Thymus (tissue), 11 donors: Measurements from ENCODE around the gene TANGO6. TPM values are rescaled to one million over a fixed set of nuclear protein-coding genes. Genes with fewer than 3 reads are reported as not detected.

Source experiments
- DNase-seq, 9 donors: peaks; one replicate each; pipeline ENCODE4 v3.0.0-alpha.2; 2013; ENCODE audit warnings: low spot score in 9 of 9, low read depth in 6 of 9, missing footprints in 1 of 9
- H3K27ac ChIP-seq, 2 donors: one replicate each; pipeline ENCODE4 v1.5.1; 2013; ENCODE audit warnings: control low read depth in 1 of 2, low read depth in 1 of 2, low read length in 1 of 2, mild to moderate bottlenecking in 1 of 2, moderate library complexity in 1 of 2
- H3K27me3 ChIP-seq, 2 donors: one replicate each; pipeline ENCODE4 v1.5.1; 2013; ENCODE audit warnings: low read length in 1 of 2; ENCODE audit not compliant: control insufficient read depth in 2 of 2, insufficient read depth in 1 of 2
- H3K36me3 ChIP-seq, 2 donors: one replicate each; pipeline ENCODE4 v1.5.1; 2013; ENCODE audit warnings: low read length in 1 of 2, mild to moderate bottlenecking in 1 of 2, moderate library complexity in 1 of 2; ENCODE audit not compliant: control insufficient read depth in 2 of 2, insufficient read depth in 2 of 2
- H3K4me1 ChIP-seq, 2 donors: one replicate each; pipeline ENCODE4 v1.5.1; 2013; ENCODE audit warnings: low read length in 2 of 2; ENCODE audit not compliant: control insufficient read depth in 2 of 2, insufficient read depth in 2 of 2
- H3K4me3 ChIP-seq, 2 donors: one replicate each; pipeline ENCODE4 v1.5.1; 2013; ENCODE audit warnings: low read length in 2 of 2, control low read depth in 1 of 2, mild to moderate bottlenecking in 1 of 2
- H3K9me3 ChIP-seq, 2 donors: one replicate each; pipeline ENCODE4 v1.5.1; 2013; ENCODE audit warnings: low read length in 1 of 2, mild to moderate bottlenecking in 1 of 2; ENCODE audit not compliant: control insufficient read depth in 2 of 2, insufficient read depth in 1 of 2
- WGBS: extraction: QIAGEN DNeasy Blood & Tissue Kit; methylation state at CpG from one replicate; pipeline ENCODE4 v1.1.7; 2013; 5-methylcytosine and 5-hydroxymethylcytosine counted together
- polyA plus RNA-seq: library from polyadenylated mRNA; stranded (reverse); fragments of 200-250 nt; gene quantifications from one replicate; pipeline ENCODE4 v1.2.3, GENCODE V29; 2013
- total RNA-seq: library from RNA; stranded (reverse); fragments of 120-200 nt; gene quantifications from one replicate; pipeline ENCODE4 v1.2.4, GENCODE V29; 2013
- donor health status: healthy.

The TANGO6 gene
- total and polyA plus RNA-seq, 2 donors: 3.2 to 9.1 TPM

DNA sequence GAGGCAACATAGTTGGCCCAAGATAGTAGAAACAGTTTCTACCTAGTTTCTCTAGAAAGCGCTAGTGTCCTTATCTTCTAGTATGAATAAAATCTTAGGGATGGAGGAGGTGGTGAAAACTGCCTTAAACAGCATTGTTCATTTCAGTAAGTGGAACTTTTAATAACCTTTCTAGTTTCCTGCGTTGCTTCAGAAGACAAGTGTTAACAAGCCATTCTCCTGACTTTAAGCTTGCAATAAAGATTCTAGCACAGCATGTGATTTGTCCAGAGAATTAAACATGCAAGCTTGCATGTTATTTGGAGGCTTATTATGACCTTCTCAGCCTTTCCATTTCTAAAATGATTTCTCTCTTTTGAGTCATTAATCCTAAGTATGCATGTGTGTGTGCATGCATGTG lies 72.3 kb downstream of the TANGO6 start:
- H3K4me3 ChIP-seq: no peak overlapping the region
- 96% methylated on average over 2 of the region's 2 CpGs for WGBS
- no peaks in the 10 kb centered on the region for H3K9me3 ChIP-seq
- peaks cover 2 to 7% of the 10 kb centered on the region in 2 donors for H3K36me3 ChIP-seq
- no peaks in the 10 kb centered on the region for H3K27me3 ChIP-seq
- H3K4me1 ChIP-seq: no peaks in the 10 kb centered on the region
- no peak overlapping the region for H3K27ac ChIP-seq
- no peak for DNase-seq

DNA sequence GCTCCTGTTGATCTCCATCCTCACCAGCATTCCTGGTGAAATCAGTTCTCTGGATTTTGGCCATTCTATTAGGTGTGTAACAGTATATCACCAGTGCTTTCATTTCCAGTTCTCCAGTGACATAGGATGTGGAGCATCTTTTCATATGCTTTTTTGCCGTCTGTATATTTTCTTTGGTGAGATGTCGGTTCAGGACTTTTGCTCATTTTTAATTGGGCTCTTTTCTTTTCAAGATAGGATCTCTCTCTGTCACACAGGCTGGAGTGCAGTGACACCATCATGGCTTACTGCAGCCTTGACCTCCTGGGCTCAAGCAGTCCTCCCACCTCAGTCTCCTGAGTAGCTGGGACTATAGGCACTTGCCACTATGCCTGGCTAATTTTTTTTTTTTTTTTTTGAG lies 74.2 kb downstream of the TANGO6 start:
- Histone ChIP-seq H3K36me3 (peaks cover 2 to 6% of the 10 kb centered on the region in 2 donors), H3K27ac (no peak overlapping the region), H3K4me1 (no peaks in the 10 kb centered on the region), H3K27me3 (no peaks in the 10 kb centered on the region), H3K4me3 (no peak overlapping the region), H3K9me3 (no peaks in the 10 kb centered on the region)
- 98% methylated on average over 2 of the region's 2 CpGs for WGBS
- no peak for DNase-seq

DNA sequence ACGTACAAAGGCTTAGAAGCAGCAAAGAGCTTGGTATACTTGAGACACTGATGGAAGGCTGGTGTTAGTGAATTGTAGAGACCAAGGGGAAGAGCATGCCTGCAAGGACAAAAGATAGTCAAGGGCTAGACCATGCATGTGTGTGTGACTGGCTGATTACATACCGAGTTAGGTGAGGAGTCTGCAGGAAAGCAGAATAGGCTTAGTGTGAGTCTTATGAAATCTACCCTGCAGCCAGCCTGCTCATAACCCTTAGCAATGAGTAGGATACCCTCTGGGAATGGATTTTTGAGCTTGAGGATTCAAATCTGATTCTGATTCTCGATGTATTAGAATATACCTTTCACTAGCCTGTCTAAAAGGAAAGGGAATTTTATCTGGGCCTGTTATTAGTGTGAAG lies 77.0 kb downstream of the TANGO6 start:
- H3K4me3 ChIP-seq: no peak overlapping the region
- H3K27ac ChIP-seq: no peak overlapping the region
- no peaks in the 10 kb centered on the region for H3K27me3 ChIP-seq
- no peak for DNase-seq
- no peaks in the 10 kb centered on the region for H3K4me1 ChIP-seq
- WGBS: 96% methylated on average over 3 of the region's 3 CpGs
- H3K9me3 ChIP-seq: no peaks in the 10 kb centered on the region
- H3K36me3 ChIP-seq: peaks cover 2 to 4% of the 10 kb centered on the region in 2 donors

DNA sequence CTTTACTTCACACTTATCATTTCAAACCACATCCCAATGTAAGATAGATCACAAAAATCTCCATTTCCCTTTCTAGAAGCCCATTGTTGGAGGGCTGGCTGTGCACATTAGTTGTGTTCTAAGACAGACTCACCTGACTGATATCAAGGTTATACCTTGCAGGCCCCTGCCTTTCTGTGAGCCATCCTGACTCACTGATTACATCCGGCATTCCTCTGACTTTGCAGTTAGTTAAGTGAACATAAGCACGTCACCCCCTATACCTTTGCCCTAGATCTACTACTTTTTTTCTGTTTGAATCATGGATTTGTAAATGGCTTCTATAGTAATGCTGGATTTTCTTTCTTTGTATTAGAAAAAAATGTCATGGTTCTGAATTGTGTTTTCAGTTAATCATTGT lies 78.3 kb downstream of the TANGO6 start:
- no peak overlapping the region for H3K27ac ChIP-seq
- H3K9me3 ChIP-seq: no peaks in the 10 kb centered on the region
- no peaks in the 10 kb centered on the region for H3K27me3 ChIP-seq
- peaks cover 2 to 4% of the 10 kb centered on the region in 2 donors for H3K36me3 ChIP-seq
- no peaks in the 10 kb centered on the region for H3K4me1 ChIP-seq
- no peak for DNase-seq
- H3K4me3 ChIP-seq: no peak overlapping the region
- over 99% methylated on average over 2 of the region's 2 CpGs for WGBS

DNA sequence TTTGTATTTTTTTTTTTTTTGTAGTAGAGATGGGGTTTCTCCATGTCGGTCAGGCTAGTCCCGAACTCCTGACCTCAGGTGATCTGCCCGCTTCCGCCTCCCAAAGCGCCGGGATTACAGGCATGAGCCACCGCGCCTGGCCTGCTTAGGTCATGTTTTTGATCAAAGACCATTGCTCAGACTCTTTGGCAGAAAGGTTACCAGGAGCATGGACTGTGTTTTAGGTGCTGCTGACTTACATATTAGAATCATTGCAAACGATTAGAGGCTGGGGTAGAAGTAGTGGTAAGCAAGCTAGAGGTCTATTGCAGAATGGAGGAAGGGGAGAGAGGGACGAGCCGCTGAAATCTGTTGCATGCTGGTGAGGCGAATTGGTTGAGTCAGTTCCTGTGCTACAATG lies 79.8 kb downstream of the TANGO6 start:
- Histone ChIP-seq H3K4me3 (no peak overlapping the region), H3K27ac (no peak overlapping the region), H3K9me3 (no peaks in the 10 kb centered on the region), H3K4me1 (no peaks in the 10 kb centered on the region), H3K27me3 (no peaks in the 10 kb centered on the region), H3K36me3 (peaks cover 10 to 12% of the 10 kb centered on the region in 2 donors)
- 98% methylated on average over 12 of the region's 12 CpGs for WGBS
- DNase-seq: no peak

DNA sequence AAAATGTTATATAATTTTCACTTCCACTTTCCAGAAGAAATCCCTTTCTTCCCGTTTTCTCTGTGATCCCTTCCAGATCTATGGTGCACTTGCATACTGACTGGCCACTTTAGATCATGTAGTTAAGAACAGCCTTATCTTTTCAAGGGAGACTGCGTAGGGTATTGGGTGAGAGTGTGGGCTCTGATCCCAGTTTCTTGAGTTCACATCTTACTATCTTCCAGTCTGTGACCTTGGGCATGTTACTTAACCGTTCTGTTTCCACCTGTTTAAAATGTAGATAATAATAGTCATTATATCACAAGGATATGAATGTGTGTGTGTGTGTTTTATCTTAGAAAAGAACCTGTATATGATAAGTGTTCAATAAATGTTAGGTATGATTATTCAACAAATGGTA lies 83.7 kb downstream of the TANGO6 start:
- no peak for DNase-seq
- H3K27ac ChIP-seq: no peak overlapping the region
- H3K36me3 ChIP-seq: peaks cover 13 to 20% of the 10 kb centered on the region in 2 donors
- H3K4me1 ChIP-seq: no peaks in the 10 kb centered on the region
- H3K9me3 ChIP-seq: no peaks in the 10 kb centered on the region
- WGBS: 98% methylated on average over 3 of the region's 3 CpGs
- H3K4me3 ChIP-seq: no peak overlapping the region
- H3K27me3 ChIP-seq: no peaks in the 10 kb centered on the region

DNA sequence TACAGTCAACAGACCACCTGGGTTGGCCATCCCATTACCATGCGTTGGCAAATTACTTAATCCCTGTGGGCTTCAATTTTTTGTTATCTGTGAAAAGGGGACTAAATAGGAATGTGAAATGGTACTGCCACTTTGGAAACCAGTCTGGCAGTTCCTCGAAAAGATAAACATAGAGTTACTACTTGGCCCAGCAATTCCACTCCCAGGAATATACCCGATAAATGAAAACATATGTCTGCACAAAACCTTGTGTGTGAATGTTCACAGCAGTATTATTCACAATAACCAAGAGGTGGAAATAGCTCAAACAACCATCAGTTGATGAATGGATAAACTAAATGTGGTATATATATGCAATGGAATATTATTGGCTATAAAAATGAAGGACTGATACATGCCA lies 87.9 kb downstream of the TANGO6 start:
- no peaks in the 10 kb centered on the region for H3K27me3 ChIP-seq
- WGBS: 96% methylated on average over 3 of the region's 3 CpGs
- no peak for DNase-seq
- H3K36me3 ChIP-seq: peaks cover 13 to 20% of the 10 kb centered on the region in 2 donors
- no peaks in the 10 kb centered on the region for H3K9me3 ChIP-seq
- no peak overlapping the region for H3K27ac ChIP-seq
- no peak overlapping the region for H3K4me3 ChIP-seq
- no peaks in the 10 kb centered on the region for H3K4me1 ChIP-seq

DNA sequence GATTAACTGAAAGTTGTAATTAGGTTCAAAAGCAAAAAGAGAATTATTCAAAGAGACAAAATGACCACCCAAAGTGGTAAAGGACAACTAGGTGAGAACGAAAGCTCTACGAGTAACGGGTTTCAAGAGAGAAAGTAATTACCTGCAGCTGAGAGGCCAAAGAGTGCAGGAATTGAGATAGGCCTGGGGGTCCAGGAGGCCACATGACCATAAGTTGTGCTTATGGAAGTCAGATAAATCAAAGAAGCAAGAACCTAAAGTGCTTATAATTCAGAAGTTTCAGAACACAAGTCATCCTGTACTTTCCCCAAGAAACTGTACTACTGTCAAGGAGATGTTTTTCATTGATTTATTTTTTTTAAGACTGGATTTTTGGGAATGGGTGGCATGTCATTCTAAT lies 91.1 kb downstream of the TANGO6 start:
- no peak for DNase-seq
- peaks cover 5 to 7% of the 10 kb centered on the region in 2 donors for H3K36me3 ChIP-seq
- H3K27ac ChIP-seq: no peak overlapping the region
- H3K9me3 ChIP-seq: no peaks in the 10 kb centered on the region
- no peak overlapping the region for H3K4me3 ChIP-seq
- no peaks in the 10 kb centered on the region for H3K4me1 ChIP-seq
- 98% methylated on average over 3 of the region's 3 CpGs for WGBS
- no peaks in the 10 kb centered on the region for H3K27me3 ChIP-seq

DNA sequence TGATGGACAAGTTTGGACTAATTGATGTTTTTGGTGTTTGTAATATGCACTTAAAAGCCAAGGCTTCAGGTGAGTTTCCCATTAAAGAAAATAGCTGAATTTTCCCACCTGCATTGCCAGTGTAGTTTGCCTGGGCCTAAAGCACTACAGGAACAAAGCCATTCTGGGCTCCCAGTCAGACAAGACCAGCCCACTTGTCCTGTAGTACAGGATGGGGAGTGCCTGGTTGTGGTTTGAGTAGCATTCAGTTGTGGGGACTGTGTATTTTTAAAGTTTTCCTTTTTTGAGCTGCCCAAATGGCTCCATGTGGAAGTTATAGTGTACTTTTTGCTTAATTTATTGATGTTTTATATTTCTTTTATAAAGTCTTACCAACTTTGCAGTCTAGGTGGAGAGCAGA lies 91.7 kb downstream of the TANGO6 start:
- no peaks in the 10 kb centered on the region for H3K27me3 ChIP-seq
- no peaks in the 10 kb centered on the region for H3K4me1 ChIP-seq
- H3K9me3 ChIP-seq: no peaks in the 10 kb centered on the region
- no peak overlapping the region for H3K4me3 ChIP-seq
- no peak overlapping the region for H3K27ac ChIP-seq
- DNase-seq: no peak
- H3K36me3 ChIP-seq: peaks cover 5 to 7% of the 10 kb centered on the region in 2 donors
